ENCODE measurements around the gene TBC1D2. TPM values are rescaled to one million over a fixed set of nuclear protein-coding genes. Genes with fewer than 3 reads are reported as not detected.

Gene TBC1D2, protein sequence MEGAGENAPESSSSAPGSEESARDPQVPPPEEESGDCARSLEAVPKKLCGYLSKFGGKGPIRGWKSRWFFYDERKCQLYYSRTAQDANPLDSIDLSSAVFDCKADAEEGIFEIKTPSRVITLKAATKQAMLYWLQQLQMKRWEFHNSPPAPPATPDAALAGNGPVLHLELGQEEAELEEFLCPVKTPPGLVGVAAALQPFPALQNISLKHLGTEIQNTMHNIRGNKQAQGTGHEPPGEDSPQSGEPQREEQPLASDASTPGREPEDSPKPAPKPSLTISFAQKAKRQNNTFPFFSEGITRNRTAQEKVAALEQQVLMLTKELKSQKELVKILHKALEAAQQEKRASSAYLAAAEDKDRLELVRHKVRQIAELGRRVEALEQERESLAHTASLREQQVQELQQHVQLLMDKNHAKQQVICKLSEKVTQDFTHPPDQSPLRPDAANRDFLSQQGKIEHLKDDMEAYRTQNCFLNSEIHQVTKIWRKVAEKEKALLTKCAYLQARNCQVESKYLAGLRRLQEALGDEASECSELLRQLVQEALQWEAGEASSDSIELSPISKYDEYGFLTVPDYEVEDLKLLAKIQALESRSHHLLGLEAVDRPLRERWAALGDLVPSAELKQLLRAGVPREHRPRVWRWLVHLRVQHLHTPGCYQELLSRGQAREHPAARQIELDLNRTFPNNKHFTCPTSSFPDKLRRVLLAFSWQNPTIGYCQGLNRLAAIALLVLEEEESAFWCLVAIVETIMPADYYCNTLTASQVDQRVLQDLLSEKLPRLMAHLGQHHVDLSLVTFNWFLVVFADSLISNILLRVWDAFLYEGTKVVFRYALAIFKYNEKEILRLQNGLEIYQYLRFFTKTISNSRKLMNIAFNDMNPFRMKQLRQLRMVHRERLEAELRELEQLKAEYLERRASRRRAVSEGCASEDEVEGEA
- 1.6 TPM for polyA plus RNA-seq (2013, experiment 1 of 4)
- polyA plus RNA-seq (2013, experiment 2 of 4), result 1.8 TPM
- polyA plus RNA-seq (2013, experiment 3 of 4), result 1.6 TPM
- polyA plus RNA-seq (2013, experiment 4 of 4), result 1.1 TPM

DNA sequence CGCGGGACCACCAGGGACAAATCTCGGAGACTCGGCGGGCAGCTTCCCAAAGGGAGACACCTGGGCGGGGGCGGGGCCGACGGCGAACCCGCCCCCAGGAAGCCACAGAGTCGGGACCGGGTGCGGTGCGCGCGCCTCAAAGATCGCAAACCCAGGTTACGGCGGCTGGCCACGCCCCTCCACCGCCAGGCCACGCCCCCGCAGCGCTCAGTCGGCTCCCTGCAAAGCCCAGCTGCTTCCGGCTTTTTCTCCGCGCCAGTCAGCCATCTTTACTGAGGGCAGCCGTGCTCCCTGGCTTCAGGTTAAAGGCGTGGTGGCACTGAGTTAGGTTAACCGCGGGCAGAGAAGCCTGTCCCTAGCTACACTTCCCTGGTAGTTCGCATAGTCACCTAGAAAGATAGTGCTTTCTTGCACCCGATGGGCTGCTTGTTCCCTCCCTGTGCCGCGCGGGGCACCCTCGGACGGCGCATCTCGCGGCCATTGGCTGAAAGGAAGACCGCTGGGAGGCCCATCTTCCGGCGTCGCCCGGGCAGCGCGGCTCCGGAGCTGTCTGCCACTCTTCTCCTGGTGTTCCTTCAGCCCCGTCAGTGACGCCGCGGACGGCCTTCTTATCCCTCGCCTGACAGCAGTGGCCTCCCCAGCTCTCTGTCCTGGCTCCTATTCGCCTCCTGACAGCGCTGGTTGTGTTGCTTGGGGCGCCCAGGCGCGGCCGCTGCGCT lies at the start of gene TBC1D2:
TBC1D2 (minus strand) TSS at position 72 of the 719 bp plus-strand sequence. CDS start 108 bp downstream, outside the sequence.
- H3K27me3 ChIP-seq (ENCODE audit: control insufficient read depth, insufficient read depth, low read length, poor library complexity, severe bottlenecking), result peaks cover 19% of the 10 kb centered on the region
- H3K36me3 ChIP-seq (ENCODE audit: control insufficient read depth, insufficient read depth, low read length), result no peaks in the 10 kb centered on the region
- H3K27ac ChIP-seq (ENCODE audit: insufficient read depth, low read depth, low read length, poor library complexity, severe bottlenecking), result peak within 1 kb of the TSS; percentile 74
- WGBS, 2 experiments, result 0% methylated on average over 64 of the region's 64 CpGs
- peaks cover 11% of the 10 kb centered on the region for H3K4me1 ChIP-seq (ENCODE audit: control insufficient read depth, insufficient read depth, low read length)
- H3K9me3 ChIP-seq (ENCODE audit: control insufficient read depth, low read length), result no peaks in the 10 kb centered on the region
- H3K4me3 ChIP-seq (ENCODE audit: insufficient read depth, low read depth, low read length), result peak within 1 kb of the TSS; percentile 77

DNA sequence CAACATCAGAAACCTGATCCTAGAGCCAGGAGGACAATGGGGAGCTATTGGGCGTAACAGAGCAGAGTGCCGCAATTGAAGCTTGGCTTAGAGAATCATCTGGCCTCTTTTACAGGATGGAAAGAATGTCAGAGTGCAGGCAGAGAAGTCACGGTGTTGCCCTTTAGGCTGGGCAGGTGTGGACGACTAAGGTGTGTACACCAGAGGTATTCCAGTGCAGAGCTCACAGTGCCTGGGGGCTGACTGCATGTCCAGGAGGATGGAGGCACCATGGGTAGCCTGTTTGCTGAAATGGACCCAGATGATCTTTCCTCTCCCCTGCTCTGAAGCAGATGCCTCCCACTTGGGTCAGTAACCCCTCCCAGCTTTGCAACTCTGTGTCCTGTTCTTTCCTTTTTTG lies 48.9 kb upstream of the TBC1D2 start:
- WGBS, 2 experiments, result 88 to 89% methylated on average over 4 of the region's 4 CpGs

DNA sequence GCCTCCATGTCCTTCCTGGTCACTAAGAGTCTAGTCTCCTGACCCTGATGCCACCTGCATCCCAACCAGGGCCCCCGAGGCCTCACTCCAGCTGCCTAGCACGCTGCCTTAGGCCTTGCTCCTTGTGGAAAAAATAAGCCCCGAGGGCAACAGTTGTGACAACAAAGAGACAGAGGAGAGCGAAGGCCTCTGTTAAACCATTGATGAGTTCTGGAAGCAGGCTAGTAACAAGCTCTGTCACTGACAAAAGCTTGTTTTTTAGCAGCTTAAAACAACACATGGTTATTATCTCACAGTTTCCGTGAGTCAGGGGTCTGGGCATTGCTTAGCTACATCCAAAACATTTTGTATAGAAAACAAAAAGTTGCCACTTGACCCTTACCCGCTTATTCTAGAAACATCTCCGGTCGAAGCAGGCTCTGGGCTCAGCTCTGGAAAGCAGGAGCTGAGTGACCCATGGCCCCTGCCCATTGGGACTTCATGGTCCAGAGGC lies 48.2 kb upstream of the TBC1D2 start:
- WGBS, 2 experiments, result 91 to 92% methylated on average over 8 of the region's 8 CpGs
- Histone ChIP-seq H3K4me1 (ENCODE audit: control insufficient read depth, insufficient read depth, low read length) (peaks cover 11% of the 10 kb centered on the region), H3K9me3 (ENCODE audit: control insufficient read depth, low read length) (no peaks in the 10 kb centered on the region), H3K4me3 (ENCODE audit: insufficient read depth, low read depth, low read length) (no peak overlapping the region), H3K27me3 (ENCODE audit: control insufficient read depth, insufficient read depth, low read length, poor library complexity, severe bottlenecking) (no peaks in the 10 kb centered on the region), H3K36me3 (ENCODE audit: control insufficient read depth, insufficient read depth, low read length) (no peaks in the 10 kb centered on the region), H3K27ac (ENCODE audit: insufficient read depth, low read depth, low read length, poor library complexity, severe bottlenecking) (no peak overlapping the region)

More for the DNA sequence above, 48.9 kb upstream of the TBC1D2 start:
- Histone ChIP-seq H3K4me3 (ENCODE audit: insufficient read depth, low read depth, low read length) (no peak overlapping the region), H3K27ac (ENCODE audit: insufficient read depth, low read depth, low read length, poor library complexity, severe bottlenecking) (no peak overlapping the region), H3K27me3 (ENCODE audit: control insufficient read depth, insufficient read depth, low read length, poor library complexity, severe bottlenecking) (no peaks in the 10 kb centered on the region), H3K36me3 (ENCODE audit: control insufficient read depth, insufficient read depth, low read length) (no peaks in the 10 kb centered on the region), H3K9me3 (ENCODE audit: control insufficient read depth, low read length) (no peaks in the 10 kb centered on the region), H3K4me1 (ENCODE audit: control insufficient read depth, insufficient read depth, low read length) (peaks cover 11% of the 10 kb centered on the region)

DNA sequence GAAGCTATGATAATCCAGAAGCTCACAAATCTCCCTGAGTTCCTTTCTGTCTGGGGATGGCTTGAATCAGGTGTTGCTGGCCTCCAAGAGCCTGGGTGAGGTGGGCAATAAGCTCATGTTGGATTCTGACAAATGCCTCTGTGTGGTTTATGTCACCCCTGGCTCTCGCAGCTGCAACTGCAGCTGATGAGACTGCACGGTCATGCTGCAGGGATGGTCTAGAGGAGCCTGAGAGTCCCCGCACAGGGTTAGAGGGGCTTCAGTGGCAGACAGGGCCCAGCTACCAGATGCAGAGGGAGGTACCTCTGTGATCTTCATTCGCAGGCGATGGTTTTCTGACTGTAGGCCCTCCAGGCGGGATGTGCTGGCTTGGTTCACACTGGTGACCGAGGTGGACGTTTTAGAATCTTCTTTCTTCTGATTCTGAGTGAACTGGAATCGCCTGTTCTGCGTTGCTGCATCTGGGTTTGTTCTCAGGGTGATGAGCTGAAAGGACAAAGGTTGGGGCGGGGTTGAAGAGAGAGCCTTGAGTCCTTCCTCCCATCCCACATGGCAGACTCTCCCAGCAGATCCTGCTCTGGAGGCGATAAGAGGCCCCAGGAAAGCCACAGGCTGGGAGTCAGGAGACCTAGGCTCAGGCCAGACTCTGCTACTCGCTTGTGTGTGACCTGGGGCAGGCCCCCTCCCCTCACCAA lies 47.6 kb upstream of the TBC1D2 start:
- peaks cover 11% of the 10 kb centered on the region for H3K4me1 ChIP-seq (ENCODE audit: control insufficient read depth, insufficient read depth, low read length)
- no peaks in the 10 kb centered on the region for H3K9me3 ChIP-seq (ENCODE audit: control insufficient read depth, low read length)
- H3K4me3 ChIP-seq (ENCODE audit: insufficient read depth, low read depth, low read length), result no peak overlapping the region
- no peak overlapping the region for H3K27ac ChIP-seq (ENCODE audit: insufficient read depth, low read depth, low read length, poor library complexity, severe bottlenecking)
- H3K36me3 ChIP-seq (ENCODE audit: control insufficient read depth, insufficient read depth, low read length), result no peaks in the 10 kb centered on the region
- WGBS, 2 experiments, result 93 to 95% methylated on average over 13 of the region's 13 CpGs
- no peaks in the 10 kb centered on the region for H3K27me3 ChIP-seq (ENCODE audit: control insufficient read depth, insufficient read depth, low read length, poor library complexity, severe bottlenecking)

DNA sequence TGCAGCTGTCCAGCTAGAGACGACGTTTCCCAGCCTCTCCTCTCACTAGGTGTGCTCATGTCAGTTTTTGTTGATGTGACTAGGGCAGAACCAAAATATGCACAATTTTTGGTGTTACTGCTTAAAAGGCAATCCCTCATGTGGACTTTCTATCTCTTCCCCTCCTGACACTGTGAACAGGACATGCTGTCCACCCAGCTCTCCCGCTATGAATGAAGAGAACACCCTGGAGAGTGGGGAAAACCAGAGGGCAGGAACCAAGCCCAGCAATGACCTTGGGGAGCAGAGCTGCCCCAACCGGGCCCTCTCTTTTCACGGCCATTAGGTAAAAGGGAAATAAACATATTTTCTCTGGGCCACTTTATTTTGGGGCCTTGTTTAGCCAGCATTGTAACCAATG lies 46.7 kb upstream of the TBC1D2 start:
- H3K27ac ChIP-seq (ENCODE audit: insufficient read depth, low read depth, low read length, poor library complexity, severe bottlenecking), result no peak overlapping the region
- H3K9me3 ChIP-seq (ENCODE audit: control insufficient read depth, low read length), result no peaks in the 10 kb centered on the region
- H3K4me3 ChIP-seq (ENCODE audit: insufficient read depth, low read depth, low read length), result no peak overlapping the region
- no peaks in the 10 kb centered on the region for H3K27me3 ChIP-seq (ENCODE audit: control insufficient read depth, insufficient read depth, low read length, poor library complexity, severe bottlenecking)
- peaks cover 11% of the 10 kb centered on the region for H3K4me1 ChIP-seq (ENCODE audit: control insufficient read depth, insufficient read depth, low read length)
- 88 to 91% methylated on average over 5 of the region's 5 CpGs for WGBS, 2 experiments
- H3K36me3 ChIP-seq (ENCODE audit: control insufficient read depth, insufficient read depth, low read length), result no peaks in the 10 kb centered on the region

DNA sequence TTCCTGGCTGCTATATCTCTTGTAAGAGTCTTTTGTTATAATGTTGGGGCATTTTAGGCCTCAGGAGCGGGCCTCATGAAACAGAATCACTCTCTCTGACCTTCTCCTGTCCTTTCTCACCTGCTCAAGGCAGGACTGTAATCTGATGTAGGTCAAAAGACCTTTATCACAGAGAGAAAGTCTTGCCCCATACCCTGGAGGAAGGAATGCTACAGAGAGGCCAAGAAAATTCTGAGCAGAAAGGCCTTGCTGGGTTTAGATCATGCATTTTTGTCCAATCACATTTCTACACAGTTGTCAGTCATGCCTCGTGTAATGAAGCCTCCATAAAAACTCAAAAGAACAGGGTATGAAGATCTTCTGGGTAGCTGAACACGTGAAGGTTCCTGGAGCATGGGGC lies 45.2 kb upstream of the TBC1D2 start:
- Histone ChIP-seq H3K4me1 (ENCODE audit: control insufficient read depth, insufficient read depth, low read length) (peaks cover 11% of the 10 kb centered on the region), H3K36me3 (ENCODE audit: control insufficient read depth, insufficient read depth, low read length) (no peaks in the 10 kb centered on the region), H3K27me3 (ENCODE audit: control insufficient read depth, insufficient read depth, low read length, poor library complexity, severe bottlenecking) (no peaks in the 10 kb centered on the region), H3K27ac (ENCODE audit: insufficient read depth, low read depth, low read length, poor library complexity, severe bottlenecking) (no peak overlapping the region), H3K4me3 (ENCODE audit: insufficient read depth, low read depth, low read length) (no peak overlapping the region), H3K9me3 (ENCODE audit: control insufficient read depth, low read length) (no peaks in the 10 kb centered on the region)
- WGBS, 2 experiments, result 83 to 95% methylated on average over 3 of the region's 3 CpGs

DNA sequence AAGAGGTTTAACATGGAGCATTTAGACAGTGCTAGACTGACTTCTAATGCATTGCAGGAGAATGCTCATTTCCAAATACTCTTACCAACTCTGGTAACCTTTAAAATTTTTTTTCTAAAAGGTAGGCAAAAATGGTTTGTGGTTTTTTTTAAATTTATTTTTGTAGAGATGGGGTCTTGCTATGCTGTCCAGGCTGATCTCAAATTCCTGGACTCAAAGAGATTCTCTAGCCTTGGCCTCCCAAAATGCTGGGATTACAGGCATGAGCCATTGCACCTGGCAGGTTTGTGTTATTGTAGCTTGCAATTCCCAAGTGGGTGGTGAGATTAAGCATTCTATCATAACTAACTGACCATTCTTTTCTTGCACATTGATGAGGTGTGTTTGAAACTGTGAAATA lies 43.0 kb upstream of the TBC1D2 start:
- no peaks in the 10 kb centered on the region for H3K27me3 ChIP-seq (ENCODE audit: control insufficient read depth, insufficient read depth, low read length, poor library complexity, severe bottlenecking)
- H3K4me1 ChIP-seq (ENCODE audit: control insufficient read depth, insufficient read depth, low read length), result peaks cover under 1% of the 10 kb centered on the region
- no peak overlapping the region for H3K4me3 ChIP-seq (ENCODE audit: insufficient read depth, low read depth, low read length)
- H3K36me3 ChIP-seq (ENCODE audit: control insufficient read depth, insufficient read depth, low read length), result no peaks in the 10 kb centered on the region
- no peaks in the 10 kb centered on the region for H3K9me3 ChIP-seq (ENCODE audit: control insufficient read depth, low read length)
- no peak overlapping the region for H3K27ac ChIP-seq (ENCODE audit: insufficient read depth, low read depth, low read length, poor library complexity, severe bottlenecking)

DNA sequence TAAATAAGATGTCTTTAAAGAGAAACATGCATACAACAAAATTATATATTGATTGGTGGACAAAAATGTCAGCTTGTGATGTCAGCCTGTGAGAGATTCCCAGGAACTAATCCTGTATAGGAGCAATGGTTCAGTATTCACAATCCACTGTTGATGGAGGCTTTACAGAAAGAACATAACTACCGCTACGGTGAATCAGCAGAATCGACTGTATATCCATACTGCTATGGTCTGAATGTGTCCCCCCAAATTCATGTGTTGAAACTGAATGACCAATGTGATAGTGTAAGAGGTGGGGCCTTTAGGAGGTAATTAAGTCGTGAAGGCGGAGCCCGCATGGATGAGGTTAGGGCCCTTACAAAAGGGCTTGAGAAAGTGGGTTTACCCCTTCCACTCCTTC lies 40.4 kb upstream of the TBC1D2 start:
- Histone ChIP-seq H3K27ac (ENCODE audit: insufficient read depth, low read depth, low read length, poor library complexity, severe bottlenecking) (no peak overlapping the region), H3K27me3 (ENCODE audit: control insufficient read depth, insufficient read depth, low read length, poor library complexity, severe bottlenecking) (no peaks in the 10 kb centered on the region), H3K4me1 (ENCODE audit: control insufficient read depth, insufficient read depth, low read length) (no peaks in the 10 kb centered on the region), H3K36me3 (ENCODE audit: control insufficient read depth, insufficient read depth, low read length) (no peaks in the 10 kb centered on the region), H3K4me3 (ENCODE audit: insufficient read depth, low read depth, low read length) (no peak overlapping the region), H3K9me3 (ENCODE audit: control insufficient read depth, low read length) (no peaks in the 10 kb centered on the region)
- WGBS, 2 experiments, result 92 to 94% methylated on average over 6 of the region's 6 CpGs

DNA sequence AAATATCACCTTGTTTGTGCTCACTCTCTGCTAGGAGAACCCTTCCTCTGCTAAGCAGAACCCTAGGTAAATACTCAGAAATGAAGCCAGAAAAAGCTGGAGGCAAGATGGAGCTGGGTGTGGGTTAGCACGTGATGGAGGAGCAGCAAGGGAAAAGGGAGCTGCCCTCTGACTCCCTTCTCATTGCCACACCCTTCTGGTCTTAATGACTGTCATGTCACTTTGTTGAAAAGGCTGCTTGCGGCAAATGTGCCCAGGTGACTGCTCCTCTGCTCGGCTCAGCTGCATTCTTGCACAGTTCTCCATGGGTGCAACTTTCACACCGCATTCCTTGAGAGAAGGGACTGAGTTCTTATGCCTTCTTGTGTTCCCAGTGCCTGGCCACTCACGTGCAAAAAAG lies 36.4 kb upstream of the TBC1D2 start:
- Histone ChIP-seq H3K9me3 (ENCODE audit: control insufficient read depth, low read length) (no peaks in the 10 kb centered on the region), H3K36me3 (ENCODE audit: control insufficient read depth, insufficient read depth, low read length) (no peaks in the 10 kb centered on the region), H3K4me1 (ENCODE audit: control insufficient read depth, insufficient read depth, low read length) (no peaks in the 10 kb centered on the region), H3K4me3 (ENCODE audit: insufficient read depth, low read depth, low read length) (no peak overlapping the region), H3K27ac (ENCODE audit: insufficient read depth, low read depth, low read length, poor library complexity, severe bottlenecking) (no peak overlapping the region), H3K27me3 (ENCODE audit: control insufficient read depth, insufficient read depth, low read length, poor library complexity, severe bottlenecking) (no peaks in the 10 kb centered on the region)
- WGBS, 2 experiments, result 76 to 82% methylated on average over 5 of the region's 5 CpGs
